HG02798 (cell line): ENCODE measurements around the gene HNF1B.
A peak's percentile ranks its signal among the peaks of the same experiment; 100 is the strongest.

Experiments
- ATAC-seq: cut with Tn5 transposase; IDR thresholded peaks from one replicate; pipeline ENCODE4 v1.9.1; 2021; ENCODE audit warnings: mild to moderate bottlenecking; ENCODE audit not compliant: unreplicated experiment, poor library complexity

The HNF1B gene

GRCh38 chr17:37676115-37676925, 68.5 kb downstream of the HNF1B start:
- ATAC-seq, result no peak

GRCh38 chr17:37674511-37674910, 70.3 kb downstream of the HNF1B start:
- no peak for ATAC-seq

GRCh38 chr17:37673386-37673785, 71.5 kb downstream of the HNF1B start:
- ATAC-seq, result no peak

- ATAC-seq, result no peak
Observed at GRCh38 chr17:37672548-37673078, 72.2 kb downstream of the HNF1B start.

GRCh38 chr17:37671824-37672547, 72.9 kb downstream of the HNF1B start:
- ATAC-seq, result no peak

GRCh38 chr17:37671028-37671823, 73.6 kb downstream of the HNF1B start:
- ATAC-seq, result no peak

GRCh38 chr17:37667039-37667438, 77.8 kb downstream of the HNF1B start:
- no peak for ATAC-seq

- no peak for ATAC-seq
Observed at GRCh38 chr17:37664214-37664613, 80.6 kb downstream of the HNF1B start.

- ATAC-seq, result no peak
Observed at GRCh38 chr17:37662353-37662752, 82.5 kb downstream of the HNF1B start.

GRCh38 chr17:37661400-37662014, 83.4 kb downstream of the HNF1B start:
- ATAC-seq, result no peak

GRCh38 chr17:37659925-37660324, 84.9 kb downstream of the HNF1B start:
- no peak for ATAC-seq

- ATAC-seq, result no peak
Observed at GRCh38 chr17:37657202-37657601, 87.7 kb downstream of the HNF1B start.

- ATAC-seq, result no peak
Observed at GRCh38 chr17:37651849-37652248, 93.0 kb downstream of the HNF1B start.

- no peak for ATAC-seq
Observed at GRCh38 chr17:37650419-37651003, 94.3 kb downstream of the HNF1B start.

- ATAC-seq, result no peak
Observed at GRCh38 chr17:37648555-37648954, 96.3 kb downstream of the HNF1B start.

GRCh38 chr17:37647856-37648255, 97.0 kb downstream of the HNF1B start:
- ATAC-seq, result no peak

- no peak for ATAC-seq
Observed at GRCh38 chr17:37643869-37644268, 101.0 kb downstream of the HNF1B start.

GRCh38 chr17:37643118-37643766, 101.6 kb downstream of the HNF1B start, which contains the start of gene DDX52:
DDX52 (minus strand) TSS chr17:37643446; CDS start chr17:37643420, 26 bp downstream.
- ATAC-seq, result peak; percentile 93

- ATAC-seq, result no peak
Observed at GRCh38 chr17:37642681-37643080, 102.2 kb downstream of the HNF1B start.
